Astrocyte of the cerebellum (primary cell): ENCODE results near the gene RAI1.

Source experiments
- DNase-seq: peaks from one replicate; pipeline ENCODE4 v3.0.0-alpha.2; 2011; ENCODE audit warnings: low read depth
- H3K4me3 ChIP-seq: 2 replicates; pipeline ENCODE4 v1.5.1; 2011; ENCODE audit warnings: mild to moderate bottlenecking, low read depth, low read length, moderate library complexity
- CTCF ChIP-seq: IDR thresholded peaks from 2 replicates; pipeline ENCODE4 v1.5.1; 2012; ENCODE audit warnings: low read length, low read depth, moderate library complexity, mild to moderate bottlenecking; ENCODE audit errors: missing control alignments
- in situ Hi-C: cut with HindIII; loops from 2 replicates; pipeline ENCODE4 v1.10.0; 2017; ENCODE audit warnings: low sequenced_read_pairs

RAI1 gene

GRCh38 chr17:17732444-17732843 is 51.2 kb downstream of the RAI1 start:
- H3K4me3 ChIP-seq, result no peak overlapping the region
- no peak for TF ChIP-seq CTCF
- no peak for DNase-seq
- in situ Hi-C loops, result no loop called here

GRCh38 chr17:17732892-17733670 is 51.8 kb downstream of the RAI1 start:
- in situ Hi-C loops, result no loop called here
- no peak for TF ChIP-seq CTCF
- H3K4me3 ChIP-seq, result no peak overlapping the region
- no peak for DNase-seq

- no peak for DNase-seq
- TF ChIP-seq CTCF, result no peak
- no peak overlapping the region for H3K4me3 ChIP-seq
- in situ Hi-C loops, result no loop called here
Observed at GRCh38 chr17:17736205-17737183, 55.2 kb downstream of the RAI1 start.

- in situ Hi-C loops, result no loop called here
- no peak overlapping the region for H3K4me3 ChIP-seq
- no peak for TF ChIP-seq CTCF
- no peak for DNase-seq
Observed at GRCh38 chr17:17737961-17738894, 57.0 kb downstream of the RAI1 start.

GRCh38 chr17:17738901-17739300 is 57.6 kb downstream of the RAI1 start:
- TF ChIP-seq CTCF, result no peak

More at GRCh38 chr17:17738901-17739300, 57.6 kb downstream of the RAI1 start:
- no peak for DNase-seq
- H3K4me3 ChIP-seq, result no peak overlapping the region
- in situ Hi-C loops, result no loop called here
